GM12891 (cell line): ENCODE data around the gene ODF2.
"Not testable (repeated sequence)": the region's sequence is repeated elsewhere in the genome, so short reads cannot be mapped to it uniquely, and the experiment has no call there.

Experiments used
- PAX5 ChIP-seq: IDR thresholded peaks from 2 replicates; pipeline ENCODE4 v1.6.1; 2011; ENCODE audit warnings: low read length, moderate library complexity, mild to moderate bottlenecking; ENCODE audit not compliant: insufficient read depth, severe bottlenecking
- POLR2A ChIP-seq: IDR thresholded peaks from 2 replicates; pipeline ENCODE4 v1.6.1; 2011; ENCODE audit warnings: low read depth, low read length, control low read depth
- POLR2AphosphoS5 ChIP-seq: IDR thresholded peaks from 2 replicates; pipeline ENCODE4 v1.6.1; 2011; ENCODE audit warnings: low read depth, low read length, control low read depth
- TAF1 ChIP-seq: IDR thresholded peaks from 2 replicates; pipeline ENCODE4 v1.6.1; 2011; ENCODE audit warnings: low read depth, low read length, control low read depth

DNA sequence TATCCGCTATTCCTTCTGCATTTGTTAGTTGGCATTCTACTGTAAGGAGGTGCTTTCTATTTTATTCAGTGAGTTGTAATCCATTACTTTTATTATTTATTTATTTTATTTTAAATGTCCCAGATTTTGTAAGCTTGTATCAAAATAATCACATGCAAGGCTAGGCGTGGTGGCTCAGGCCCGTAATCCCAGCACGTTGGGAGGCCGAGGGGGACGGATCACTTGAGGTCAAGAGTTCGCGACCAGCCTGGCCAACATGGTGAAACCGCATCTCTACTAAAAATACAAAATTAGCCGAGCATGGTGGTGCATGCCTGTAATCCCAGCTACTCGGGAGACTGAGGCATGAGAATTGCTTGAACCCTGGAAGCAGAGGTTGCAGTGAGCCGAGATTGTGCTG lies 50.1 kb downstream of the ODF2 start:
- TF ChIP-seq POLR2A, POLR2AphosphoS5, TAF1, PAX5: not testable (repeated sequence)
